Brain microvascular endothelial cell (primary cell): ENCODE measurements around the gene TPM4.

Experiments
- DNase-seq: peaks from one replicate; pipeline ENCODE4 v3.0.0-alpha.2; 2020
- H3K27ac ChIP-seq: fragments of 250-450 bp; sonication (Bioruptor Pico); 2 replicates; pipeline ENCODE4 v1.5.1; 2020; ENCODE audit warnings: mild to moderate bottlenecking, moderate library complexity
- H3K27me3 ChIP-seq: fragments of 250-450 bp; sonication (Bioruptor Pico); replicated peaks from 2 replicates; pipeline ENCODE4 v1.5.1; 2020; ENCODE audit warnings: mild to moderate bottlenecking
- H3K36me3 ChIP-seq: fragments of 250-450 bp; sonication (Bioruptor Pico); replicated peaks from 2 replicates; pipeline ENCODE4 v1.5.1; 2020; ENCODE audit warnings: mild to moderate bottlenecking
- H3K4me3 ChIP-seq: 2 replicates; pipeline ENCODE4 v1.5.1; 2011; ENCODE audit warnings: low read depth, mild to moderate bottlenecking, control low read depth, low read length, moderate library complexity
- in situ Hi-C: cut with HindIII; loops from 2 replicates; pipeline ENCODE4 v1.10.0; 2017; ENCODE audit warnings: low sequenced_read_pairs, low pct_ligation_motif_present
- TF ChIP-seq, protein P1 (sequence below): IDR thresholded peaks from 2 replicates; pipeline ENCODE4 v1.5.1; 2011; ENCODE audit warnings: low read depth, mild to moderate bottlenecking, moderate library complexity, low read length, control low read depth, inconsistent platforms; ENCODE audit errors: missing control alignments

Gene TPM4

DNA sequence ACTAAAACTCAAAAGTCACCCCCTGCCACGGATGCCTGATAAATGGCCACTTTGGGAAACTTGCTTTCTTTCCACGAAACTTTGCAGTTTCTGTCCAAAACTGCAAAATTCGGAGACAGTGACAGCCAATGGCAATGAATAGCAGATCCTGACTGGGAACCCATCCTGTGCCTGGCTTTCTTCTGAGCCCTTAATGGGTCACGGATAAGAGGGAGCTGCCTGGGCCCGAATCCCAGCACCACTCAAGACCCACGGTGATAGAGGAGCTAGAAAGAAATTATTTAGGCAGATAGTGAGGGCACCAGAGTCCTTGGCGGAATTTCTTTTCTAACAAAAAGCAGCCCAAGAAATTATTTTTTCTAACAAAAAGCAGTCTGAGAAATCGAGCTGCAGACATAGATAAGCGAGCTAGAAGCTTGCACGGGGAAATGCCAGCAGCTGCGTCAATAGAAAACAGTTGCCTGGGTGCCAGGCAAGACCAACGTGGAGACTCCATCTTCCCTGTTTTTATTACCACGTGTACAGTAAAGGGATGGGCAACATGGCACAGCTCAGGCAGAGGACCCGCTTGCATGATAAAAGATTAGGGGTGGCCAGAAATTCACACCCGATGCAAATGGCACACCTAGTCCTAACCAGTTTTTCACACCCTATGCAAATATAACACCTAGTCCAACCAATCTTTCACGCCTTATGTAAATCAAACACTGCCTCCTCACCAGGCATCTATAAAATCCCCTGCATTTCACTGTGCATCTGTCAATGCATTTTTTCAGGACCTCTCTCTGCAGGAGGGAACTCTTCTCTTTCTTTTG lies 60.1 kb downstream of the TPM4 start:
- H3K4me3 ChIP-seq, result no peak overlapping the region
- no peak for DNase-seq
- no peaks in the 10 kb centered on the region for H3K27me3 ChIP-seq
- no peak overlapping the region for H3K27ac ChIP-seq
- in situ Hi-C loops, result no loop called here
- H3K36me3 ChIP-seq, result peaks cover 23% of the 10 kb centered on the region
- TF ChIP-seq, protein P1, sequence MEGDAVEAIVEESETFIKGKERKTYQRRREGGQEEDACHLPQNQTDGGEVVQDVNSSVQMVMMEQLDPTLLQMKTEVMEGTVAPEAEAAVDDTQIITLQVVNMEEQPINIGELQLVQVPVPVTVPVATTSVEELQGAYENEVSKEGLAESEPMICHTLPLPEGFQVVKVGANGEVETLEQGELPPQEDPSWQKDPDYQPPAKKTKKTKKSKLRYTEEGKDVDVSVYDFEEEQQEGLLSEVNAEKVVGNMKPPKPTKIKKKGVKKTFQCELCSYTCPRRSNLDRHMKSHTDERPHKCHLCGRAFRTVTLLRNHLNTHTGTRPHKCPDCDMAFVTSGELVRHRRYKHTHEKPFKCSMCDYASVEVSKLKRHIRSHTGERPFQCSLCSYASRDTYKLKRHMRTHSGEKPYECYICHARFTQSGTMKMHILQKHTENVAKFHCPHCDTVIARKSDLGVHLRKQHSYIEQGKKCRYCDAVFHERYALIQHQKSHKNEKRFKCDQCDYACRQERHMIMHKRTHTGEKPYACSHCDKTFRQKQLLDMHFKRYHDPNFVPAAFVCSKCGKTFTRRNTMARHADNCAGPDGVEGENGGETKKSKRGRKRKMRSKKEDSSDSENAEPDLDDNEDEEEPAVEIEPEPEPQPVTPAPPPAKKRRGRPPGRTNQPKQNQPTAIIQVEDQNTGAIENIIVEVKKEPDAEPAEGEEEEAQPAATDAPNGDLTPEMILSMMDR, result no peak

DNA sequence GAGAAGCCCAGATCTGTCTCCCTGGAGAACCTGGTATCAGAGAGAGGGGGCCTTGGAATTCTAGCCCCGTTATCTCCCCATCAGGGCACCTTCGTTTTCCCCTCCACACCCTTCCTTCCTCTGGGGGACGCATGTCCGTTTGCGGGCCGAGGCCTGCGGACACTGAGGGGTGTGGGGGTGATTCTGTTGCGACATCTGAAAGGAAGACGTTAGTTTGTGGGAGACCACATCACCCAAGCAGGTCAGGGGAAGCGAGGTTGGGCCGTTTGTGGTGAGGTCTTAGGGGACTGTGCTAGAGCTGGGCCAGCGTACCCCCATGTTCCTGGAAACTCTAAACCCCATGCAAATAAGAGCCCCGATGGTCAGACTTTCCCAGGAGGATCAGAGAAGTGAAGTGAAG lies 63.5 kb downstream of the TPM4 start:
- no peaks in the 10 kb centered on the region for H3K27me3 ChIP-seq
- in situ Hi-C loops, result no loop called here

GRCh38 chr19:16141043-16141442 lies 64.7 kb downstream of the TPM4 start:
- TF ChIP-seq, protein P1, result no peak
- no peak for DNase-seq
- Histone ChIP-seq H3K27me3 (no peaks in the 10 kb centered on the region), H3K27ac (no peak overlapping the region), H3K4me3 (no peak overlapping the region), H3K36me3 (no peaks in the 10 kb centered on the region)
- in situ Hi-C loops, result no loop called here

More for the DNA sequence above, 63.5 kb downstream of the TPM4 start:
- TF ChIP-seq, protein P1, result no peak
- no peak for DNase-seq
- H3K4me3 ChIP-seq, result no peak overlapping the region
- H3K27ac ChIP-seq, result no peak overlapping the region
- H3K36me3 ChIP-seq, result no peaks in the 10 kb centered on the region

DNA sequence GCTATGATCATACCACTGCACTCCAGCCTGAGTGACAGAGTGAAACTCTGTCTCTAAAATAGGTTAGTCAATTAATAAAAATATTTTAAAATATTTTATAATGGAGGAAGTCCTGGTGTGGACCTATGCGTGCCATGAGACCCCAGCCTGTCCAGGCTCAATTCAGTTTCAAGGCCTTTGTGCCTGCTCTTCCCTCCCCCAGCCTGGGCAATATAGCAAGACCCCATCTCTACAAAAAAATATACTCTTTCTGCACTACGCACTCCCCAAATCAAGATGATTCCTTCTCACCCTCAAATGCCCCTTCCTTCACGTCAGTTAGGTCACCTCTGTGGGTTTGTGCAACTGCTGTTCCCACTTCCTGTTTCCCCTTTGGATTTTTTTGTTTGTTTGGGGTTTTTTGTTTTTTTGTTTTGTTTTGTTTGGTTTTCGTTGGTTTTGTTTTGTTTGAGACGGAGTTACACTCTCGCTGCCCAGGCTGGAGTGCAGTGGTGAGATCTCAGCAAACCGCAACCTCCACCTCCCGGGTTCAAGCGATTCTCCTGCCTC lies 65.8 kb downstream of the TPM4 start:
- TF ChIP-seq, protein P1, result no peak
- in situ Hi-C loops, result no loop called here
- H3K27ac ChIP-seq, result no peak overlapping the region
- H3K27me3 ChIP-seq, result no peaks in the 10 kb centered on the region
- H3K36me3 ChIP-seq, result no peaks in the 10 kb centered on the region
- no peak for DNase-seq
- H3K4me3 ChIP-seq, result no peak overlapping the region

- DNase-seq, result no peak
- no peak within 1 kb of the TSS for H3K4me3 ChIP-seq
- no peaks in the 10 kb centered on the region for H3K27me3 ChIP-seq
- TF ChIP-seq, protein P1, result no peak
- H3K27ac ChIP-seq, result no peak within 1 kb of the TSS
- no peaks in the 10 kb centered on the region for H3K36me3 ChIP-seq
- in situ Hi-C loops, result no loop called here
These were observed 67.3 kb downstream of the TPM4 start, which contains the start of gene HSH2D for GRCh38 chr19:16143399-16144215. Gene HSH2D, plus strand, starts transcription at chr19:16143685. Its CDS starts 5,066 bp downstream, at chr19:16148751.
